Measurements from ENCODE around the gene GPR108. TPM values are rescaled to one million over a fixed set of nuclear protein-coding genes. Genes with fewer than 3 reads are reported as not detected.
A peak's percentile ranks its signal among the peaks of the same experiment; 100 is the strongest.

The GPR108 gene
- total RNA-seq, 3 donors from 2014 or later, result 74.8 to 115 (median 89.2) TPM

DNA sequence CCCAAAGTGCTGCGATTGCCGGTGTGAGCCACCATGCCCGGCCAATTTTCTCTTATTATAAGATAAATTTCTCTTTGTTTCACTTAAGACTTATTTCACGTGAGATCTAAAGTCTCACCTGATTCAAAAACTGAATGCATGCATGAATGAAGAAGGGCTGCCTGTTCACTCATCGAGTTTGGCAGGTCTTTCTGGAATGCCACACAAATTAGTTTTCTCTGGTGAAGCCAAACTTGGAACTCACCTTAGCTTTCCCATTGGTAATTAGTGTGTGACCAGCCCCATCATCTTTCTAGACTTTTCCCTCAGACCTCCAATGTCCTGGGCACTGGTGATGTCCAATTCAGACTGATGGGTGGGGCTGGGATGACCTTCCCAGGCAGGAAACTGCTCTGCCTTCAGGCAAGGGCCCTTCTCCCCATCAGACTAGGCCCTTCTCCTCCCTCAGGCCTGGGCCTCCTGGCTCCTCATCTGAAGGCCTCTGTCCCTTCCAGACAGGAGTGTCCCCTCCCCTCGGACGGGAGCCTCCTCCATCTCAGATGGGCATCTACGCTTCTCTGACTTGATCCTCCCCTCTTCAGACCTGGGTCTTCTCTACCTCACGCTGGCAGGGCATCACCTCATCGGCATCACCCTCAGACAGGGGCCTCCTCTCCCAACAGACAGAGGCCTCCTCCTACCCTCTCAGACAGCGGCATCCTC is 31.3 kb downstream of the GPR108 start:
- ATAC-seq (no peak), DNase-seq (peak in 1 of 3 donors; percentile 12)
- Histone ChIP-seq H3K9me3 (no peaks in the 10 kb centered on the region), H3K4me3 (no peak overlapping the region), H3K36me3 (ENCODE audit: low read depth) (no peaks in the 10 kb centered on the region), H3K4me1 (ENCODE audit: low read depth) (no peaks in the 10 kb centered on the region)
- TF ChIP-seq, protein P1, sequence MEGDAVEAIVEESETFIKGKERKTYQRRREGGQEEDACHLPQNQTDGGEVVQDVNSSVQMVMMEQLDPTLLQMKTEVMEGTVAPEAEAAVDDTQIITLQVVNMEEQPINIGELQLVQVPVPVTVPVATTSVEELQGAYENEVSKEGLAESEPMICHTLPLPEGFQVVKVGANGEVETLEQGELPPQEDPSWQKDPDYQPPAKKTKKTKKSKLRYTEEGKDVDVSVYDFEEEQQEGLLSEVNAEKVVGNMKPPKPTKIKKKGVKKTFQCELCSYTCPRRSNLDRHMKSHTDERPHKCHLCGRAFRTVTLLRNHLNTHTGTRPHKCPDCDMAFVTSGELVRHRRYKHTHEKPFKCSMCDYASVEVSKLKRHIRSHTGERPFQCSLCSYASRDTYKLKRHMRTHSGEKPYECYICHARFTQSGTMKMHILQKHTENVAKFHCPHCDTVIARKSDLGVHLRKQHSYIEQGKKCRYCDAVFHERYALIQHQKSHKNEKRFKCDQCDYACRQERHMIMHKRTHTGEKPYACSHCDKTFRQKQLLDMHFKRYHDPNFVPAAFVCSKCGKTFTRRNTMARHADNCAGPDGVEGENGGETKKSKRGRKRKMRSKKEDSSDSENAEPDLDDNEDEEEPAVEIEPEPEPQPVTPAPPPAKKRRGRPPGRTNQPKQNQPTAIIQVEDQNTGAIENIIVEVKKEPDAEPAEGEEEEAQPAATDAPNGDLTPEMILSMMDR (IDR thresholded peaks at IDR 0.05), result no peak
- intact Hi-C loops (cut with DNase I, micrococcal nuclease), result no loop called here

DNA sequence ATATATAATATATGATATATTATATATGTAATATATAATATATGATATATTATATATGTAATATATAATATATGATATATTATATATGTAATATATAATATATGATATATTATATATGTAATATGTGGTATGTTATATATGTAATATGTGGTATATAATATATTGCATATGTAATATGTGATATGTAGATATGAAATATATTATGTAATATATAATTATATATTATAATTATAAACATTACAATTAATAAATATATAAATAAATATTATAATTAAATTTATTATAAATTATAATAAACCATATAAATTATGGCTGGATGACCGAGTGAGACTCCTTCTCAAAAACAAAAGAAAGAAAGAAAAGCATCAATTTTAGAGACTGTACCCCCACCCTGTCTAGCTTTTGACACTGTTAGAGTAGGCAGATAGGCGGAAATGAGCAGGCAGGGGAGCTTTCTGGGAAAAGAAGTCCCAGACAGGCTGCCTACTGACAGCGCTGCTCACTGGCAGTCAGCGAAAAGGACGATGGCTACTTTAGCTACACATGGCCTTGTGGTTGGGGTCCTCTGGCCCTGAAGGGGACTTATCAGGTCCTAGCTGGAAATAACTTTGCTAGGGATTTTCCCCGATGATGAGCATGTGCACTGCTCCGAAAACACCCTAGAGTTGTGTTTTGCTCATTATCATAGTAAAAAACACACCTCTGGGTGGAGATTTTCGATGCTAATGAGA is 36.6 kb downstream of the GPR108 start:
- peak in 1 of 3 donors; percentile 5 for DNase-seq
- Histone ChIP-seq H3K9me3 (no peaks in the 10 kb centered on the region), H3K36me3 (ENCODE audit: low read depth) (no peaks in the 10 kb centered on the region), H3K4me1 (ENCODE audit: low read depth) (no peaks in the 10 kb centered on the region), H3K4me3 (no peak overlapping the region)
- no peak for ATAC-seq
- intact Hi-C loops (cut with DNase I, micrococcal nuclease), result no loop called here
- TF ChIP-seq, protein P1 (IDR thresholded peaks at IDR 0.05), result no peak

GRCh38 chr19:6699935-6700334 is 37.4 kb downstream of the GPR108 start:
- DNase-seq (no peak), ATAC-seq (no peak)
- Histone ChIP-seq H3K4me1 (ENCODE audit: low read depth) (no peaks in the 10 kb centered on the region), H3K36me3 (ENCODE audit: low read depth) (no peaks in the 10 kb centered on the region), H3K4me3 (no peak overlapping the region), H3K9me3 (no peaks in the 10 kb centered on the region)
- intact Hi-C loops (cut with DNase I, micrococcal nuclease), result no loop called here
- TF ChIP-seq, protein P1 (IDR thresholded peaks at IDR 0.05), result no peak

GRCh38 chr19:6697291-6697690 is 40.1 kb downstream of the GPR108 start:
- no peak for ATAC-seq
- no peaks in the 10 kb centered on the region for H3K9me3 ChIP-seq
- no peaks in the 10 kb centered on the region for H3K4me1 ChIP-seq (ENCODE audit: low read depth)
- TF ChIP-seq, protein P1 (IDR thresholded peaks at IDR 0.05), result no peak
- peak in 1 of 3 donors; percentile 21 for DNase-seq
- no peaks in the 10 kb centered on the region for H3K36me3 ChIP-seq (ENCODE audit: low read depth)
- H3K4me3 ChIP-seq, result no peak overlapping the region
- intact Hi-C loops (cut with DNase I, micrococcal nuclease), result no loop called here

DNA sequence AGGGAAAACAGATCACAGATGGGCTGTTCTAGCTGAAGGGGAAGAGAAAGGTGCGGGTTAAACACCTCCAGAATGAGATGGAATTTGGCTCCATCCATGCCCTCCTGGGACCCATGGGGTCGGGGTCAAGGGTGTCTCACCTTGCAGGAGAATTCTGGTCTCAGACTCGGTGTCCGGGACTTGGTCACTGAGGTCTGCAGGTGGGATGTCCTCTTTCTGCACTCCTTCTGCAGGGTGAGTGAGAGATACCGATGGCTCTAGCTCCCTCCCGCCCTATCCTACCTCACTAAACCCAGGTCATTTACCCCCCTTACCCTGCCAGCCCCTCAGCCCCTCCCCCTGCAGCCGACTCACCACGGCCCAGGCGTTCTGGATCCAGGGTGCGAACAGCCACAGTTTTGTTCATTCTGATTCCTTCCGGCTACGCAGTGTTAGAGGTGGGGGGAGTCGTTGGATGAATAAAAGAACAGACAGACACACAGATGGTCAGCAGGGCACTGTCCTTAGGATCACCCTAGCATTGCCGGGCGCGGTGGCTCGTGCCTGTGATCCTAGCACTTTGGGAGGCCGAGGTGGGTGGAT is 41.0 kb downstream of the GPR108 start:
- H3K36me3 ChIP-seq (ENCODE audit: low read depth), result no peaks in the 10 kb centered on the region
- DNase-seq (peak in 1 of 3 donors; percentile 17), ATAC-seq (no peak)
- no peak overlapping the region for H3K4me3 ChIP-seq
- intact Hi-C loops (cut with DNase I, micrococcal nuclease), result no loop called here
- no peaks in the 10 kb centered on the region for H3K4me1 ChIP-seq (ENCODE audit: low read depth)
- TF ChIP-seq, protein P1 (IDR thresholded peaks at IDR 0.05), result no peak
- H3K9me3 ChIP-seq, result no peaks in the 10 kb centered on the region

Data from mucosa of descending colon (tissue), 3 donors.